A549 (cell line): ENCODE results near the gene STAMBPL1. TPM values are rescaled to one million over a fixed set of nuclear protein-coding genes. Genes with fewer than 3 reads are reported as not detected.

Experiments
- ATAC-seq, 2 experiments: fragments of 200-7000 bp in 1 of 2; fragments of >200 bp in 1 of 2; cut with Nextera tagmentation in 1 of 2; cut with Tn5 transposase in 1 of 2; 3 replicates each; pipeline versions ENCODE4 v1.8.0 to v1.9.1; 2018 to 2020; ENCODE audit warnings: mild to moderate bottlenecking in 1 of 2, moderate library complexity in 1 of 2
- CTCF ChIA-PET: fragments of 300-600 bp; sonication (Branson Sonifier 250); formaldehyde crosslinking; extraction: SDS; loops from one replicate; lab custom pipeline; 2021; ENCODE audit warnings: antibody characterized with exemption, inconsistent platforms; lab: Yijun Ruan, JAX
- POLR2A ChIA-PET: fragments of 350-600 bp; formaldehyde crosslinking; extraction: SDS; loops from one replicate; lab custom pipeline; 2021; ENCODE audit warnings: antibody characterized with exemption, inconsistent platforms; lab: Yijun Ruan, JAX
- DNase-seq, 2 experiments: peaks; one replicate each; pipeline versions ENCODE4 v3.0.0 to v3.0.0-alpha.2; 2011 to 2016; ENCODE audit warnings: low read depth in 1 of 2, low spot score in 1 of 2
- FAIRE-seq: peaks from 2 replicates; lab custom pipeline; 2011; peaks lifted over from hg19 to GRCh38; lab: Jason Lieb, UNC
- H3K27ac ChIP-seq, 2 experiments: fragments of >200 bp; sonication (Bioruptor Twin); formaldehyde crosslinking; 3 replicates each; pipeline ENCODE4 v1.5.1; 2016 to 2017
- H3K4me1 ChIP-seq: fragments of >200 bp; sonication (Bioruptor Twin); formaldehyde crosslinking; 3 replicates; pipeline ENCODE4 v1.6.1; 2016
- H3K4me2 ChIP-seq: fragments of >200 bp; sonication (Bioruptor Twin); formaldehyde crosslinking; 3 replicates; pipeline ENCODE4 v1.6.1; 2016
- H3K4me3 ChIP-seq: fragments of >200 bp; sonication (Bioruptor Twin); formaldehyde crosslinking; 3 replicates; pipeline ENCODE4 v1.5.1; 2016
- H3K9me3 ChIP-seq: fragments of >200 bp; sonication (Bioruptor Twin); formaldehyde crosslinking; 3 replicates; pipeline ENCODE4 v1.6.1; 2016
- BHLHE40 ChIP-seq: IDR thresholded peaks from 2 replicates; pipeline ENCODE4 v1.6.1; 2012; ENCODE audit warnings: low read depth, low read length, inconsistent platforms
- CBX2 ChIP-seq: fragments of 200-600 bp; sonication (generic); IDR thresholded peaks from 2 replicates; pipeline ENCODE4 v1.6.1; 2016; ENCODE audit warnings: low read depth, mild to moderate bottlenecking, borderline replicate concordance
- CBX8 ChIP-seq: fragments of 200-600 bp; sonication (generic); IDR thresholded peaks from 2 replicates; pipeline ENCODE4 v1.6.1; 2016
- CHD4 ChIP-seq: fragments of 200-600 bp; sonication (generic); IDR thresholded peaks from 2 replicates; pipeline ENCODE4 v1.6.1; 2016; ENCODE audit warnings: antibody characterized with exemption, mild to moderate bottlenecking, borderline replicate concordance
- EHF ChIP-seq: fragments of 250-450 bp; sonication (Bioruptor Pico); IDR thresholded peaks from 2 replicates; pipeline ENCODE4 v1.5.0; 2020; ENCODE audit warnings: mild to moderate bottlenecking
- ESRRA ChIP-seq: fragments of 150-350 bp; IDR thresholded peaks from 2 replicates; pipeline ENCODE4 v1.6.1; 2014; ENCODE audit warnings: mild to moderate bottlenecking, low read length, borderline replicate concordance
- FOSL2 ChIP-seq, 2 experiments: fragments of 450-650 bp in 1 of 2; fragments of >200 bp in 1 of 2; sonication (Bioruptor Twin) in 1 of 2; formaldehyde crosslinking; IDR thresholded peaks; 2 replicates each; pipeline versions ENCODE4 v1.5.0 to v1.6.1; 2016 to 2020; ENCODE audit warnings: mild to moderate bottlenecking in 1 of 2, moderate library complexity in 1 of 2
- FOXS1 ChIP-seq: fragments of 250-450 bp; sonication (Bioruptor Pico); IDR thresholded peaks from 2 replicates; pipeline ENCODE4 v1.5.0; 2020; ENCODE audit warnings: mild to moderate bottlenecking, moderate library complexity
- GATA3 ChIP-seq: IDR thresholded peaks from 2 replicates; pipeline ENCODE4 v1.6.1; 2012; ENCODE audit warnings: borderline replicate concordance
- HEYL ChIP-seq: fragments of 250-450 bp; sonication (Bioruptor Pico); IDR thresholded peaks from 2 replicates; pipeline ENCODE4 v1.8.0; 2021; ENCODE audit warnings: mild to moderate bottlenecking, moderate library complexity
- JUN ChIP-seq, 2 experiments: fragments of >200 bp; sonication (Bioruptor Twin); formaldehyde crosslinking; IDR thresholded peaks; 2 replicates in 1 of 2; 3 replicates in 1 of 2; pipeline ENCODE4 v1.6.1; 2016 to 2017
- JUNB ChIP-seq: fragments of >200 bp; sonication (Bioruptor Twin); formaldehyde crosslinking; IDR thresholded peaks from 2 replicates; pipeline ENCODE4 v1.6.1; 2016
- MAFK ChIP-seq: fragments of 450-650 bp; IDR thresholded peaks from 2 replicates; pipeline ENCODE4 v1.6.1; 2014; ENCODE audit not compliant: partially characterized antibody
- NFE2L2 ChIP-seq: fragments of 150-350 bp; conservative IDR thresholded peaks from 2 replicates; pipeline ENCODE4 v1.6.1; 2014; ENCODE audit warnings: low read length
- NPAS2 ChIP-seq: fragments of 250-450 bp; sonication (Bioruptor Pico); IDR thresholded peaks from 2 replicates; pipeline ENCODE4 v1.8.0; 2022; ENCODE audit warnings: mild to moderate bottlenecking, moderate library complexity, borderline replicate concordance
- NR3C1 ChIP-seq: fragments of >200 bp; sonication (Bioruptor Twin); formaldehyde crosslinking; IDR thresholded peaks from 3 replicates; pipeline ENCODE4 v1.6.1; 2017
- PHF8 ChIP-seq: fragments of 200-600 bp; sonication (generic); IDR thresholded peaks from 2 replicates; pipeline ENCODE4 v1.6.1; 2016; ENCODE audit warnings: low read depth, mild to moderate bottlenecking, antibody characterized with exemption, moderate library complexity, borderline replicate concordance
- RAD21 ChIP-seq, 2 experiments: fragments of >200 bp in 1 of 2; sonication (Bioruptor Twin) in 1 of 2; formaldehyde crosslinking in 1 of 2; IDR thresholded peaks in 1 of 2; conservative IDR thresholded peaks in 1 of 2; 2 replicates in 1 of 2; 3 replicates in 1 of 2; pipeline ENCODE4 v1.6.1; 2012 to 2018; ENCODE audit warnings: inconsistent platforms in 1 of 2
- RCOR1 ChIP-seq: fragments of 150-350 bp; IDR thresholded peaks from 2 replicates; pipeline ENCODE4 v1.6.1; 2014; ENCODE audit warnings: antibody characterized with exemption, low read length, low read depth
- RNF2 ChIP-seq: fragments of 200-600 bp; sonication (generic); IDR thresholded peaks from 2 replicates; pipeline ENCODE4 v1.6.1; 2016; ENCODE audit warnings: low read depth, mild to moderate bottlenecking, antibody characterized with exemption, moderate library complexity, borderline replicate concordance
- SMC3 ChIP-seq: fragments of >200 bp; sonication (Bioruptor Twin); formaldehyde crosslinking; IDR thresholded peaks from 3 replicates; pipeline ENCODE4 v1.6.1; 2018; ENCODE audit warnings: inconsistent platforms
- TFCP2L1 ChIP-seq: fragments of 250-450 bp; sonication (Bioruptor Pico); IDR thresholded peaks from 2 replicates; pipeline ENCODE4 v1.5.0; 2021; ENCODE audit warnings: mild to moderate bottlenecking
- TP53 ChIP-seq: fragments of 250-450 bp; sonication (Bioruptor Pico); IDR thresholded peaks from 2 replicates; pipeline ENCODE4 v1.5.0; 2021; ENCODE audit warnings: mild to moderate bottlenecking, moderate library complexity
- WGBS: methylation state at CpG from one replicate; pipeline ENCODE4 v1.1.6; 2017; ENCODE audit errors: missing lambda C conversion rate; 5-methylcytosine and 5-hydroxymethylcytosine counted together
- polyA plus RNA-seq, 4 experiments: library from polyadenylated mRNA; depleted of rRNA in 3 of 4; stranded (reverse); fragments of >200 nt; fragmentation: RNase III in 1 of 4; extraction: RNeasy Plus Mini Kit Qiagen cat#74134 plus additional on column Dnase treatment in 1 of 4; gene quantifications; 2 replicates in 3 of 4; 3 replicates in 1 of 4; pipeline ENCODE4 v1.2.3, GENCODE V29; 2011 to 2017
- TF ChIP-seq, protein P1 (sequence below): fragments of 450-650 bp; IDR thresholded peaks from 2 replicates; pipeline ENCODE4 v1.6.1; 2014; ENCODE audit warnings: antibody characterized with exemption
- TF ChIP-seq, protein P2 (sequence below): fragments of >200 bp; sonication (Bioruptor Twin); formaldehyde crosslinking; IDR thresholded peaks from 3 replicates; pipeline ENCODE4 v1.6.1; 2016
- TF ChIP-seq, protein P3 (sequence below): fragments of 250-450 bp; sonication (Bioruptor Pico); IDR thresholded peaks from 2 replicates; pipeline ENCODE4 v1.5.0; 2021; ENCODE audit warnings: mild to moderate bottlenecking, moderate library complexity, borderline replicate concordance
- TF ChIP-seq, protein P4 (sequence below): fragments of 200-600 bp; sonication (generic); IDR thresholded peaks from 2 replicates; pipeline ENCODE4 v1.6.1; 2016; ENCODE audit warnings: antibody characterized with exemption, mild to moderate bottlenecking, moderate library complexity

The STAMBPL1 gene
- polyA plus RNA-seq, 2 of the 4 experiments (the other 2 are of a cell fraction): 29.0 to 32.1 TPM

DNA sequence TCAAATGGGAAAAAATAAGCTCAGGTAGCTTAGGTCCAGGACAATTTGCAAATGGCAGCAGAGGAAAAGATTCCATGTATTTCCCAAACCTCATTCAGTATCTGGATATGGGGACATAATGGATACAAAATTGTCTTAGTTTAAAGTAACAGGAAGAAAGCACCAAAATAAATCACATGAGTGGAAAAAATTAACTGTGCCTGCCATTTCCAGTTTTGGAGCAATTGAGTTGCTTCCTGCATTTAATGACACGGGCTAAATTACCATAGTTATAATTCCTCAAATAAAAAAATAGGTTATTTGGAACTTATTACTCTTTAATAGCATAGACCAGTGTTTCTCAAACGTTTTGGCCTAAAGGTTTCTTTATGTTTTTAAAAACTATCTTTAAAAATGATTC is 6.3 kb upstream of the STAMBPL1 start:
- ChIA-PET POLR2A (no interaction called here), CTCF (no interaction called here)
- H3K4me3 ChIP-seq: no peak overlapping the region
- no peak for DNase-seq
- TF ChIP-seq, protein P1, sequence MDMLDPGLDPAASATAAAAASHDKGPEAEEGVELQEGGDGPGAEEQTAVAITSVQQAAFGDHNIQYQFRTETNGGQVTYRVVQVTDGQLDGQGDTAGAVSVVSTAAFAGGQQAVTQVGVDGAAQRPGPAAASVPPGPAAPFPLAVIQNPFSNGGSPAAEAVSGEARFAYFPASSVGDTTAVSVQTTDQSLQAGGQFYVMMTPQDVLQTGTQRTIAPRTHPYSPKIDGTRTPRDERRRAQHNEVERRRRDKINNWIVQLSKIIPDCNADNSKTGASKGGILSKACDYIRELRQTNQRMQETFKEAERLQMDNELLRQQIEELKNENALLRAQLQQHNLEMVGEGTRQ: no peak
- TF ChIP-seq, protein P2, sequence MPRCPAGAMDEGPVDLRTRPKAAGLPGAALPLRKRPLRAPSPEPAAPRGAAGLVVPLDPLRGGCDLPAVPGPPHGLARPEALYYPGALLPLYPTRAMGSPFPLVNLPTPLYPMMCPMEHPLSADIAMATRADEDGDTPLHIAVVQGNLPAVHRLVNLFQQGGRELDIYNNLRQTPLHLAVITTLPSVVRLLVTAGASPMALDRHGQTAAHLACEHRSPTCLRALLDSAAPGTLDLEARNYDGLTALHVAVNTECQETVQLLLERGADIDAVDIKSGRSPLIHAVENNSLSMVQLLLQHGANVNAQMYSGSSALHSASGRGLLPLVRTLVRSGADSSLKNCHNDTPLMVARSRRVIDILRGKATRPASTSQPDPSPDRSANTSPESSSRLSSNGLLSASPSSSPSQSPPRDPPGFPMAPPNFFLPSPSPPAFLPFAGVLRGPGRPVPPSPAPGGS: no peak
- TF ChIP-seq MAFK (no peak), JUN (IDR thresholded peaks at IDR 0.05) (no peak), NFE2L2 (no peak), BHLHE40 (no peak), CHD4 (no peak), JUNB (no peak), SMC3 (no peak), NPAS2 (CRISPR knock-in tag) (no peak), RAD21 (conservative IDR thresholded peaks at IDR 0.05 in 1 of 2, IDR thresholded peaks at IDR 0.05 in 1 of 2) (no peak)
- TF ChIP-seq, protein P3, sequence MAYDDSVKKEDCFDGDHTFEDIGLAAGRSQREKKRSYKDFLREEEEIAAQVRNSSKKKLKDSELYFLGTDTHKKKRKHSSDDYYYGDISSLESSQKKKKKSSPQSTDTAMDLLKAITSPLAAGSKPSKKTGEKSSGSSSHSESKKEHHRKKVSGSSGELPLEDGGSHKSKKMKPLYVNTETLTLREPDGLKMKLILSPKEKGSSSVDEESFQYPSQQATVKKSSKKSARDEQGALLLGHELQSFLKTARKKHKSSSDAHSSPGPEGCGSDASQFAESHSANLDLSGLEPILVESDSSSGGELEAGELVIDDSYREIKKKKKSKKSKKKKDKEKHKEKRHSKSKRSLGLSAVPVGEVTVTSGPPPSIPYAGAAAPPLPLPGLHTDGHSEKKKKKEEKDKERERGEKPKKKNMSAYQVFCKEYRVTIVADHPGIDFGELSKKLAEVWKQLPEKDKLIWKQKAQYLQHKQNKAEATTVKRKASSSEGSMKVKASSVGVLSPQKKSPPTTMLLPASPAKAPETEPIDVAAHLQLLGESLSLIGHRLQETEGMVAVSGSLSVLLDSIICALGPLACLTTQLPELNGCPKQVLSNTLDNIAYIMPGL (CRISPR knock-in tag): no peak
- ATAC-seq: no peak
- 15% methylated on average over 2 of the region's 2 CpGs for WGBS
- H3K27ac ChIP-seq: no peak overlapping the region
- no peak overlapping the region for H3K4me2 ChIP-seq
- no peaks in the 10 kb centered on the region for H3K4me1 ChIP-seq
- FAIRE-seq: no peak
- no peaks in the 10 kb centered on the region for H3K9me3 ChIP-seq

DNA sequence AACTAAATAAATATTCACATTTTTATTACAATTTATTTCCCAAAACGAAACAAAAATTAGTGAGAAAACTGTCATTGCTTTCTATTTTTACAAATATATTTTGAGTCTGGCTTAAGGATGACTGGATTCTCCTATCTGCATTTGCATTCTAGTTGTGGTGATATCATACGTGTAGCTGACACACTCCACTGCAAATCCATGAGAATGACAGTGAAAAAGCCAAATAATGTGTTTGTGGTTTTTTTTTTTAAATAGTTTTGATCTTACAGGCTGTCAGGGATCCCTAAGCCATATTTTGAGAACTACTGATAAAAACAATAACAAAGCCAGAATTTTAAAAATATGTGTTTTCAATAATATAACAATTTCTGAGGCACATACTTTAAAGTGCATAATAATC is 5.8 kb upstream of the STAMBPL1 start:
- WGBS: 77% methylated on average over 2 of the region's 2 CpGs
- H3K9me3 ChIP-seq: no peaks in the 10 kb centered on the region
- ATAC-seq: no peak

More for the DNA sequence above, 5.8 kb upstream of the STAMBPL1 start:
- POLR2A ChIA-PET: no interaction called here
- Histone ChIP-seq H3K27ac (no peak overlapping the region), H3K4me3 (no peak overlapping the region), H3K4me2 (no peak overlapping the region), H3K4me1 (peaks cover 5% of the 10 kb centered on the region; the same call in 2 of the 3 replicates)
- TF ChIP-seq TP53 (CRISPR knock-in tag) (no peak), CBX2 (no peak), CBX8 (no peak), NR3C1 (no peak), FOSL2 (IDR thresholded peaks at IDR 0.05) (no peak), FOSL2 (CRISPR knock-in tag; IDR thresholded peaks at IDR 0.05) (no peak), EHF (CRISPR knock-in tag) (no peak), RNF2 (no peak), FOXS1 (no peak), NPAS2 (CRISPR knock-in tag) (no peak), HEYL (CRISPR knock-in tag) (no peak), TFCP2L1 (CRISPR knock-in tag) (no peak), PHF8 (no peak), RCOR1 (no peak), JUNB (no peak), ESRRA (no peak), GATA3 (no peak), BHLHE40 (no peak), RAD21 (conservative IDR thresholded peaks at IDR 0.05 in 1 of 2, IDR thresholded peaks at IDR 0.05 in 1 of 2) (no peak)
- TF ChIP-seq, protein P2: no peak
- TF ChIP-seq, protein P4, sequence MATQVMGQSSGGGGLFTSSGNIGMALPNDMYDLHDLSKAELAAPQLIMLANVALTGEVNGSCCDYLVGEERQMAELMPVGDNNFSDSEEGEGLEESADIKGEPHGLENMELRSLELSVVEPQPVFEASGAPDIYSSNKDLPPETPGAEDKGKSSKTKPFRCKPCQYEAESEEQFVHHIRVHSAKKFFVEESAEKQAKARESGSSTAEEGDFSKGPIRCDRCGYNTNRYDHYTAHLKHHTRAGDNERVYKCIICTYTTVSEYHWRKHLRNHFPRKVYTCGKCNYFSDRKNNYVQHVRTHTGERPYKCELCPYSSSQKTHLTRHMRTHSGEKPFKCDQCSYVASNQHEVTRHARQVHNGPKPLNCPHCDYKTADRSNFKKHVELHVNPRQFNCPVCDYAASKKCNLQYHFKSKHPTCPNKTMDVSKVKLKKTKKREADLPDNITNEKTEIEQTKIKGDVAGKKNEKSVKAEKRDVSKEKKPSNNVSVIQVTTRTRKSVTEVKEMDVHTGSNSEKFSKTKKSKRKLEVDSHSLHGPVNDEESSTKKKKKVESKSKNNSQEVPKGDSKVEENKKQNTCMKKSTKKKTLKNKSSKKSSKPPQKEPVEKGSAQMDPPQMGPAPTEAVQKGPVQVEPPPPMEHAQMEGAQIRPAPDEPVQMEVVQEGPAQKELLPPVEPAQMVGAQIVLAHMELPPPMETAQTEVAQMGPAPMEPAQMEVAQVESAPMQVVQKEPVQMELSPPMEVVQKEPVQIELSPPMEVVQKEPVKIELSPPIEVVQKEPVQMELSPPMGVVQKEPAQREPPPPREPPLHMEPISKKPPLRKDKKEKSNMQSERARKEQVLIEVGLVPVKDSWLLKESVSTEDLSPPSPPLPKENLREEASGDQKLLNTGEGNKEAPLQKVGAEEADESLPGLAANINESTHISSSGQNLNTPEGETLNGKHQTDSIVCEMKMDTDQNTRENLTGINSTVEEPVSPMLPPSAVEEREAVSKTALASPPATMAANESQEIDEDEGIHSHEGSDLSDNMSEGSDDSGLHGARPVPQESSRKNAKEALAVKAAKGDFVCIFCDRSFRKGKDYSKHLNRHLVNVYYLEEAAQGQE: no peak
- CTCF ChIA-PET: interaction anchor here (7.6 kb wide), 1 partner anchor 38 kb away, joined by 58 read pairs; no protein-coding TSS in a partner anchor
- FAIRE-seq: no peak
- no peak for DNase-seq
